ENCODE results near the gene ANKRD10.

Gene ANKRD10

DNA sequence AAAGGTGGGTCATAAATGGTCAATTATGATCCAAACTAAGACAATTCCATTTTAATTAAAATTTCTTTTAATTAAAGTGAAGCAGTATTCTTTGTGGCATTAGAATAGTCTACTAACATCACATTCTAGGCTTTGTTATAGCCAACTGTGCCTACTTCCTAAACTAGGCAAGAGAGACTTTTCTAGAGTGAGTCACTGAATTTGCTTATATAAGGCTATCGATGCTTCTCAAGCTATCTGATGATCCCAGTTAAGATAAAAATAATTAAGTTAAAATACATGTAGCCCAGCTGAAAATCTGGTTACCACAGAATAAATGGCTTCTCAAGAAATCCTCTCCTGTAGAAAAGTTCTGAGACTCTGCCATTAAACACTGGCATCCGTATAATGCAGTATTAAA lies 12.5 kb downstream of the ANKRD10 start:
- TF ChIP-seq, protein P1, sequence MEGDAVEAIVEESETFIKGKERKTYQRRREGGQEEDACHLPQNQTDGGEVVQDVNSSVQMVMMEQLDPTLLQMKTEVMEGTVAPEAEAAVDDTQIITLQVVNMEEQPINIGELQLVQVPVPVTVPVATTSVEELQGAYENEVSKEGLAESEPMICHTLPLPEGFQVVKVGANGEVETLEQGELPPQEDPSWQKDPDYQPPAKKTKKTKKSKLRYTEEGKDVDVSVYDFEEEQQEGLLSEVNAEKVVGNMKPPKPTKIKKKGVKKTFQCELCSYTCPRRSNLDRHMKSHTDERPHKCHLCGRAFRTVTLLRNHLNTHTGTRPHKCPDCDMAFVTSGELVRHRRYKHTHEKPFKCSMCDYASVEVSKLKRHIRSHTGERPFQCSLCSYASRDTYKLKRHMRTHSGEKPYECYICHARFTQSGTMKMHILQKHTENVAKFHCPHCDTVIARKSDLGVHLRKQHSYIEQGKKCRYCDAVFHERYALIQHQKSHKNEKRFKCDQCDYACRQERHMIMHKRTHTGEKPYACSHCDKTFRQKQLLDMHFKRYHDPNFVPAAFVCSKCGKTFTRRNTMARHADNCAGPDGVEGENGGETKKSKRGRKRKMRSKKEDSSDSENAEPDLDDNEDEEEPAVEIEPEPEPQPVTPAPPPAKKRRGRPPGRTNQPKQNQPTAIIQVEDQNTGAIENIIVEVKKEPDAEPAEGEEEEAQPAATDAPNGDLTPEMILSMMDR (IDR thresholded peaks at IDR 0.05; ENCODE audit: low read depth, low read length, missing control alignments) = no peak

DNA sequence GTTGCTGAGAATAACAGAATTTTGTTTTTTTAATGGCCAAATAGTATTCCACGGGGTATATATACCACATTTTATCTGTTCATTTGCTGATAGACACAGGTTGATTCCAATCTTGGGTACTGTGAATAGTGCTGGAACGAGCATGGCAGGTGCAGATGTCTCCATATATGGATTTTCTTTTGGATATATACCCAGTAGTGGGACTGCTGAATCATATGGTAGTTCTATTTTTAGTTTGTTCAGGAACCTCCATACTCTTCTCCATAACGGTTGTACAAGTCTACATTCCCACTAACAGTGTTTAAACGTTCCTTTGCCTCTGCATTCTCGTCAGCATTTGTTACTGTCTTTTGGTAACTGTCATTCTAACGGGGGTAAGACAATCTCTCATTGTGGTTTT lies 17.3 kb downstream of the ANKRD10 start:
- DNase-seq (ENCODE audit: low read depth) = no peak
- TF ChIP-seq, protein P1 (IDR thresholded peaks at IDR 0.05; ENCODE audit: low read depth, low read length, missing control alignments) = no peak
- H3K4me3 ChIP-seq (ENCODE audit: low read depth, low read length) = no peak overlapping the region

More for the DNA sequence above, 12.5 kb downstream of the ANKRD10 start:
- no peak overlapping the region for H3K4me3 ChIP-seq (ENCODE audit: low read depth, low read length)
- no peak for DNase-seq (ENCODE audit: low read depth)

DNA sequence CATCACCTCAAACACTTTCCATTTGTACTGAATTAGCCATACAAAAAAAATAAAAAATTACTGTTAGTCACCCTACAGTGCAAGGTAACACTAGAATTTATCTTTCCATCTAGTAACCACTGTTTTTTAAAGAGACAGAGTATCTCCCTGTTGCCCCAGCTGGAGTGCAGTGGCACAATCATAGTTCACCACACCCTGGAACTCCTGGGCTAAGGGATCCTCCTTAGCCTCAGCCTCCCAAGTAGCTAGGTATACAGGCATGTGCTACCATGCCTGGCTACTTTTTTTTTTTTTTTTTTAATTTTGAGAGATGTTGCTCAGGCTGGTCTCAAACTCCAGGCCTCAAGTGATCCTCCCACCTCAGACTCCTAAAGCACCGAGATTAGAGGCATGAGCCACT lies 17.9 kb downstream of the ANKRD10 start:
- TF ChIP-seq, protein P1 (IDR thresholded peaks at IDR 0.05; ENCODE audit: low read depth, low read length, missing control alignments) = no peak
- no peak for DNase-seq (ENCODE audit: low read depth)
- H3K4me3 ChIP-seq (ENCODE audit: low read depth, low read length) = no peak overlapping the region

DNA sequence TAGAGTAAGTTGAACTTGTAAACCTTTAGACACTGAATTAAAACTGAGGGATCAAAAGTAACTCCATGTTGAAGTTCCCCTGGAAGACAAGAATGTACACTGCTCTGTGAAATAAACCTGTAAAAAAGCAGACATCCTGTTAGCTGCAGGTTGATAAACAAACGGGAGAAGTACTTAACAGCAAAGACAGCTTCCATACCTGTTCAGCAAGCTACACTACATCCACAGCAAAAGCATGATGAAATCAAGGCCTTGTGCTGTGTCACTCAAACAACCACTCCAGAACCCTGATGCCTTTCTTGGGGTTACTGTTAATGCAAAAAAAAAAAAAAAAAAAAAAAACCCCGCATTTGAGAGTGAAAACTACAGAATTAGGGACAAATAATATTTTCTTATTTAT lies 20.8 kb downstream of the ANKRD10 start:
- no peak for DNase-seq (ENCODE audit: low read depth)
- no peak overlapping the region for H3K4me3 ChIP-seq (ENCODE audit: low read depth, low read length)
- TF ChIP-seq, protein P1 (IDR thresholded peaks at IDR 0.05; ENCODE audit: low read depth, low read length, missing control alignments) = no peak

DNA sequence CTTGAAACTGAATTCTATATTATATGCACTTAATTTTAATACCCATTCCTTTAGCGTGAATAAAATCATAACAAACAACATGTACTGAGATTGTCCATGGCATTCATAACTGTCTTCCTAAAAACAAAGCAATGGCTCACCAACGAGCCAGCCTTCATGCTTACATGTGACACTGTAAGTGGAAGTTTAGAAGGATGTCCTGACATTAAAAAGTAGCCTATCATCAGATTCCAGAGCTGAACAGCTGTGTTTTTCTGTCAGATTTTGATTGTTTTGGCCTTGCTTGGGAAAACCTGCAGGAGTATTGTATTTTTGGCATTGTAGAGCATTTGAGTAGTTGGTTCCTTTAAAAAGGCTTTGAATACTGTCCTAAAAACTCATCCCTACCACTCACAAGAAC lies 21.3 kb downstream of the ANKRD10 start:
- no peak overlapping the region for H3K4me3 ChIP-seq (ENCODE audit: low read depth, low read length)
- TF ChIP-seq, protein P1 (IDR thresholded peaks at IDR 0.05; ENCODE audit: low read depth, low read length, missing control alignments) = no peak
- DNase-seq (ENCODE audit: low read depth) = no peak

DNA sequence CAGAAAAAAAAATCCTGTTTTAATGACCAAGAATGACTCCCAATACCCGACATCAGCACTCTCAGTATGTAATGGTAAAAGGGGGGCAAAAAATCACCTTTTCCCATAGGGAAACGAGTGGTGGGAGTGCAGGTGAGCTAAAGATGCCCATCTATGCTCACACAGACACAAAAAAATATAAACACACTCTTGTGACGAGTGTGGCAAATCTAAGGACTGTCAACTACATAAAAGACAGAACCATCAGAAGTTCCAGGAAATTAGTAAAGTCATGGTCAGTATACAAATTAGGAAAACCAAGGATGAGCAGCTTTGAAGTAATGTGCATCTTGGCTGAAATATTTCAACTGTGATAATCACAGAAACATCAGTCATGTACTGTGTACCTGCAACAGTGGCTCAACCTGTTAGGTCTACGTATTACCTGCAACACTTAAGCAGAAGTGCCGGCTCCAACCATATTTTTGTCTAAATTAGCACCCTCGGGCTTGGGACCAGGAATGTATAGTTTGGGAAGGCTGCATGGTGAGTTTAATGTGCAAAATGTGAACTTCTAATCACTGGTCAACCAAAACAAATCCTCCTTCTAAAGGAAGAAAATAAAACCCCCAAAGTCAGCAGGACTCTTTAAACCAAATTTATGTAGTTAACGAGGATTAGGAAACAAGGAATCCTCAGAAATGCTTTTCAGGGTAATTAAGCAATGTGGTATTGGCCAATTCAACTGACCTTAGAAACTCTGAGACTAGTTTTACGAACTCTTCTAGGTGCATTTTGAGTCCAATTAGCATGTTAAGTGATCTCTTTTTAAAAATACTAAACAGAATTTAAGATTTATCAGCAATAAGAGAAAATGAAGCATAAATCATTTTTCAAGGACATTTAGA lies 24.3 kb downstream of the ANKRD10 start:
- TF ChIP-seq, protein P1 (IDR thresholded peaks at IDR 0.05; ENCODE audit: low read depth, low read length, missing control alignments) = no peak
- H3K4me3 ChIP-seq (ENCODE audit: low read depth, low read length) = no peak overlapping the region
- no peak for DNase-seq (ENCODE audit: low read depth)

DNA sequence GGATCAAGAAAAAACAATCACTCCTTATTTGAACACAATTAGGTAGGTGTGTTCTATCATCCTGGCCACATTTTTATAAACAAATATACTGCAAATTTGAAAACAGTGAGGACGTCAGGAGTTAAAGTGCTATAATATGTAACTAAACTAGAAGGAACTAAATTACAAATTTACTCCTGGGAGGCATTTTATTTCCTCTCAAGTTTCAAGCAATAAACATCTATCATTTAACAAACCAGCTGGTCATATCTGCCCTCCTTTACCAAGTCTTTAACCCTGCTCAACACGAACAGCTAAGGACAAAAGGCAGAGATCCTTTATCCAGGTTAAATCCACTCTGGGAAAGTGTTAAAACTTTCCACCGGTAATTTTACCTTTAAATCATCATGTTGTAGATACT lies 26.5 kb downstream of the ANKRD10 start:
- DNase-seq (ENCODE audit: low read depth) = no peak
- TF ChIP-seq, protein P1 (IDR thresholded peaks at IDR 0.05; ENCODE audit: low read depth, low read length, missing control alignments) = no peak
- H3K4me3 ChIP-seq (ENCODE audit: low read depth, low read length) = no peak overlapping the region
